Breast epithelium (tissue), 3 donors: ENCODE measurements around the gene PSMD4.

Source experiments
- CTCF ChIP-seq, 3 donors: fragments of 450-650 bp; IDR thresholded peaks; one replicate each; pipeline ENCODE4 v1.5.1; 2016 to 2017; ENCODE audit warnings: antibody characterized with exemption in 3 of 3, mild to moderate bottlenecking in 3 of 3, moderate library complexity in 3 of 3
- POLR2A ChIP-seq: fragments of 450-650 bp; IDR thresholded peaks from one replicate; pipeline ENCODE4 v1.6.1; 2016; ENCODE audit warnings: antibody characterized with exemption, mild to moderate bottlenecking, moderate library complexity
- POLR2AphosphoS5 ChIP-seq, 3 donors: sonication (generic); formaldehyde crosslinking; IDR thresholded peaks; one replicate each; pipeline ENCODE4 v1.6.1; 2017; ENCODE audit warnings: antibody characterized with exemption in 3 of 3

GRCh38 chr1:151235235-151235634 lies 19.3 kb upstream of the PSMD4 start:
- TF ChIP-seq CTCF (IDR thresholded peaks at IDR 0.05) (no peak), POLR2A (no peak), POLR2AphosphoS5 (IDR thresholded peaks at IDR 0.05) (no peak)
